Measurements from ENCODE around the gene GRIP2. TPM values are rescaled to one million over a fixed set of nuclear protein-coding genes. Genes with fewer than 3 reads are reported as not detected.
A peak's percentile ranks its signal among the peaks of the same experiment; 100 is the strongest.

Gene GRIP2
- polyA plus RNA-seq, 3 donors: not detected

DNA sequence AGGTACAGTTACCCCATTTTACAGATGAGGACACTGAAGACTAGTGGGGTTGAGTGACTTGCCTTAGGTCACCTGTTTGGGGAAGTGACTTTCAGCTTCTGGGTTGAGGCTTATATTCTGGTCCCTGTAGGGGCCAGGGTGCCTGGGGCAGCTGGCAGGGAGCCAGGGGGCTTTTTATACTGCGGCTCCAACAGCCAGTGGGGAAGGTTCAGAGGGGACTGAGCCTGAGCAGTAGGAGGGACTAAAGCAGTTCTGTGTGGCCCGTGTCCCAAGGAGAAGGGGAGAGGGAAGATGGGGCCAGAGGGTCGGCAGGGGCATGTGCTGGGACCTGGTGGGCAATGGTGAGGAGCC, 100.0 kb downstream of the GRIP2 start:
- Mint-ChIP-seq H3K4me3 (peak overlapping the region in 1 of 2 donors; percentile 65), H3K27me3 (ENCODE audit: low read depth in 3 of 3) (no peaks in the 10 kb centered on the region), H3K27ac (peak overlapping the region; percentile 94 to 98 (median 97)), H3K36me3 (peaks cover 48 to 54% of the 10 kb centered on the region in 2 donors), H3K4me1 (peaks cover 70% of the 10 kb centered on the region), H3K9me3 (no peaks in the 10 kb centered on the region)
- H3K27ac ChIP-seq (ENCODE audit: low read depth in 1 of 2, low read length in 2 of 2): peak overlapping the region in 1 of 2 donors; percentile 88
- peak in 2 of 3 donors; percentile 53 to 66 for DNase-seq
- intact Hi-C loops (cut with micrococcal nuclease): loop anchor here (5.0 kb wide), 1 partner anchor 38 kb away; the partner anchor contains the start of gene SLC6A6 (in 2 of the 2)
- peaks cover 57% of the 10 kb centered on the region for H4K20me1 ChIP-seq (ENCODE audit: insufficient read depth, low read length)
- no peaks in the 10 kb centered on the region for H3K9me3 ChIP-seq (replicated peaks in 1 of 2; ENCODE audit: control insufficient read depth in 1 of 2, insufficient read depth in 1 of 2, low read length in 2 of 2)
- no peaks in the 10 kb centered on the region for H3K27me3 ChIP-seq (ENCODE audit: control insufficient read depth in 2 of 2, insufficient read depth in 2 of 2, low read length in 2 of 2)
- peak overlapping the region in 1 of 3 experiments; percentile 65 for H3K4me3 ChIP-seq (replicated peaks in 1 of 3; ENCODE audit: low read depth in 2 of 3, low read length in 3 of 3)
- peaks cover 92% of the 10 kb centered on the region for H3K79me2 ChIP-seq (ENCODE audit: insufficient read depth, low read length)
- 43% methylated on average over 3 of the region's 3 CpGs for WGBS (ENCODE audit: insufficient coverage)
- no peak overlapping the region for H2AFZ ChIP-seq (ENCODE audit: insufficient read depth, low read depth, low read length, poor library complexity, severe bottlenecking)
- H3K4me1 ChIP-seq (ENCODE audit: control insufficient read depth in 1 of 2, insufficient read depth in 2 of 2, low read length in 2 of 2): peaks cover 64 to 72% of the 10 kb centered on the region in 2 donors
- H3K36me3 ChIP-seq (replicated peaks in 1 of 2; ENCODE audit: control insufficient read depth in 1 of 2, insufficient read depth in 2 of 2, low read length in 2 of 2): peaks cover 20 to 22% of the 10 kb centered on the region in 2 donors
- TF ChIP-seq, protein P1, sequence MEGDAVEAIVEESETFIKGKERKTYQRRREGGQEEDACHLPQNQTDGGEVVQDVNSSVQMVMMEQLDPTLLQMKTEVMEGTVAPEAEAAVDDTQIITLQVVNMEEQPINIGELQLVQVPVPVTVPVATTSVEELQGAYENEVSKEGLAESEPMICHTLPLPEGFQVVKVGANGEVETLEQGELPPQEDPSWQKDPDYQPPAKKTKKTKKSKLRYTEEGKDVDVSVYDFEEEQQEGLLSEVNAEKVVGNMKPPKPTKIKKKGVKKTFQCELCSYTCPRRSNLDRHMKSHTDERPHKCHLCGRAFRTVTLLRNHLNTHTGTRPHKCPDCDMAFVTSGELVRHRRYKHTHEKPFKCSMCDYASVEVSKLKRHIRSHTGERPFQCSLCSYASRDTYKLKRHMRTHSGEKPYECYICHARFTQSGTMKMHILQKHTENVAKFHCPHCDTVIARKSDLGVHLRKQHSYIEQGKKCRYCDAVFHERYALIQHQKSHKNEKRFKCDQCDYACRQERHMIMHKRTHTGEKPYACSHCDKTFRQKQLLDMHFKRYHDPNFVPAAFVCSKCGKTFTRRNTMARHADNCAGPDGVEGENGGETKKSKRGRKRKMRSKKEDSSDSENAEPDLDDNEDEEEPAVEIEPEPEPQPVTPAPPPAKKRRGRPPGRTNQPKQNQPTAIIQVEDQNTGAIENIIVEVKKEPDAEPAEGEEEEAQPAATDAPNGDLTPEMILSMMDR (IDR thresholded peaks at IDR 0.05): no peak
- peak overlapping the region; percentile 50 for H3K9ac ChIP-seq (ENCODE audit: insufficient read depth, low read length, poor library complexity, severe bottlenecking)
- H3K4me2 ChIP-seq (replicated peaks; ENCODE audit: extremely low read depth, low read length, poor library complexity, severe bottlenecking): peak overlapping the region; percentile 66

DNA sequence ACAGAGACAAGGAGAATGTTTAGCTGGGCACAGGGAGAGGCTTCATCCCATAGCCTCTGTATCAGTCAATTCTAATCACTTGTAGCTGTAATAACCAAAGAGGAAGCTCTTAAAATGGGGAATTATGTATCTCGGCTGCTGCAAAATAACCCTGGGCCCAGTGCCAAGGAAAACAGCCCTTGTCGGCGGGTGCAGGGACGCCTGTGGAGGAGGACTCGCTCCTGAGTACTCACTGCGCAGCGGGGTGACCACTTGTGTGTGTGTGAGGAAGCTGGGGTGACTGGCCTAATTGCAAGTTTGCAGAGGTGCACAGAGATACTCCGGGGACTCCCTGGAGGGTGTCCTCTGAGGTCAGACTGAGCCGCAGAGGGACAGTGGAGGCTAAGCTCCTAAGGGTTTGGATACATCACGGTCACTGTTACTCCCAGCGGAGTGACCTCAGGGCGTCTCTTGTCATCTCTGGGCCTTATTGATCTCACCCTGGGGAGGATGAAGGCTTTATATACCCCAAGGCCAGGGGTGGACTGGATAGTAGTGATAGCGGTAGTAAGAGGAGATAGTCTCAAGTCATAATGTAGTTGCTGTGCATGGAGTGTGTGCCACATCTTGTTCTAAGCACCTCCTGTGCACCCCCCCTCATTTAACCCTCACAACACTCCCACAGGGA, 100.5 kb downstream of the GRIP2 start:
- WGBS (ENCODE audit: insufficient coverage): 14% methylated on average over 12 of the region's 13 CpGs
- H3K4me1 ChIP-seq (ENCODE audit: control insufficient read depth in 1 of 2, insufficient read depth in 2 of 2, low read length in 2 of 2): peaks cover 69 to 77% of the 10 kb centered on the region in 2 donors
- intact Hi-C loops (cut with micrococcal nuclease): loop anchor here (5.0 kb wide), 1 partner anchor 37 kb away; the partner anchor contains the start of gene SLC6A6 (in 2 of the 2)
- peaks cover 51% of the 10 kb centered on the region for H4K20me1 ChIP-seq (ENCODE audit: insufficient read depth, low read length)
- H3K9me3 ChIP-seq (replicated peaks in 1 of 2; ENCODE audit: control insufficient read depth in 1 of 2, insufficient read depth in 1 of 2, low read length in 2 of 2): no peaks in the 10 kb centered on the region
- no peaks in the 10 kb centered on the region for H3K27me3 ChIP-seq (ENCODE audit: control insufficient read depth in 2 of 2, insufficient read depth in 2 of 2, low read length in 2 of 2)
- peak overlapping the region; percentile 50 for H3K9ac ChIP-seq (ENCODE audit: insufficient read depth, low read length, poor library complexity, severe bottlenecking)
- H3K79me2 ChIP-seq (ENCODE audit: insufficient read depth, low read length): peaks cover 97% of the 10 kb centered on the region
- Mint-ChIP-seq H3K36me3 (peaks cover 47 to 54% of the 10 kb centered on the region in 2 donors), H3K4me3 (peak overlapping the region; percentile 65 to 83), H3K27me3 (ENCODE audit: low read depth in 3 of 3) (no peaks in the 10 kb centered on the region), H3K9me3 (no peaks in the 10 kb centered on the region), H3K4me1 (peaks cover 75% of the 10 kb centered on the region), H3K27ac (peak overlapping the region; percentile 94 to 98 (median 97))
- peaks cover 17% of the 10 kb centered on the region in 2 donors for H3K36me3 ChIP-seq (replicated peaks in 1 of 2; ENCODE audit: control insufficient read depth in 1 of 2, insufficient read depth in 2 of 2, low read length in 2 of 2)
- DNase-seq: peak; percentile 87 to 91 (median 90)
- TF ChIP-seq, protein P1 (IDR thresholded peaks at IDR 0.05): no peak
- peak overlapping the region in 1 of 3 experiments; percentile 65 for H3K4me3 ChIP-seq (replicated peaks in 1 of 3; ENCODE audit: low read depth in 2 of 3, low read length in 3 of 3)
- peak overlapping the region; percentile 66 for H3K4me2 ChIP-seq (replicated peaks; ENCODE audit: extremely low read depth, low read length, poor library complexity, severe bottlenecking)
- peak overlapping the region; percentile 78 to 88 for H3K27ac ChIP-seq (ENCODE audit: low read depth in 1 of 2, low read length in 2 of 2)
- H2AFZ ChIP-seq (ENCODE audit: insufficient read depth, low read depth, low read length, poor library complexity, severe bottlenecking): peak overlapping the region; percentile 15

Small RNA genes lying within 50 kb of the gene (small RNA-seq; reads per million reads assigned to genes)
- not detected for gene RNU6-905P (ENCODE audit: insufficient read length, low read depth)

Other genes starting within 250 kb of the GRIP2 start
- gene SLC6A6, start 137.7 kb downstream of the GRIP2 start, polyA plus RNA-seq: 100 to 1,000 TPM in 1 of 3 donors, 10 to 100 TPM in 2; 18.4 to 136 (median 24.5) TPM
- gene CCDC174, start 111.4 kb upstream of the GRIP2 start, polyA plus RNA-seq: 1 to 10 TPM; 6.2 to 7.9 (median 7.4) TPM
- gene C3orf20, start 134.8 kb upstream of the GRIP2 start, polyA plus RNA-seq: under 1 TPM in 1 of 3 donors, not detected in 2; 0.11 TPM

All from CD14-positive monocyte (primary cell).